Measurements from ENCODE around the gene NUB1. TPM values are rescaled to one million over a fixed set of nuclear protein-coding genes. Genes with fewer than 3 reads are reported as not detected.

The NUB1 gene
- total RNA-seq, 1 donor from 2014 or later = 41.6 TPM

DNA sequence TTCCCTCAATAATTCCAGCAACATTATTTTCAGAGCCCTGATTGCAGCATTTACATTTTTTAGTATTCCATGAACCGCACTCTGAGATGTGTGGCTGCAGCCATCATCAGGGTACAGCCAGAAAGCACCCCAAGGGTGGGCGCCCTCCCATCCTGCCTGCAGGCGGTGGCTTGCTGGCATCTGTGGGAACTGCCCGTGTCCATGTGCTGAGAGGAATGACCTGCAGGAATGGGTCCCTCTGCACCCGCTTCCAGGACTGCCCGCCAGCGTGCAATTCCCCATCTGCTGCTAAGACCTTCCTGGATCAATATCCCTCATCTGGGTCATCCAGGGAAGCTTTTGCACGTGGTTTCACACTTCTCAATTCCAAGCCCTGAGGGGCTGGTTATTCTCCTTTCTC is 32.8 kb upstream of the NUB1 start:
- Histone ChIP-seq H3K27me3 (ENCODE audit: insufficient read depth, low read length) (peaks cover 7% of the 10 kb centered on the region), H3K9me3 (ENCODE audit: insufficient read depth, low read depth, low read length) (peaks cover 5% of the 10 kb centered on the region), H3K4me2 (ENCODE audit: low read length) (no peak overlapping the region), H3K36me3 (ENCODE audit: insufficient read depth, low read length) (no peaks in the 10 kb centered on the region), H3K79me2 (ENCODE audit: insufficient read depth, low read length) (no peaks in the 10 kb centered on the region), H3K9ac (ENCODE audit: low read length) (no peak overlapping the region), H2AFZ (ENCODE audit: low read depth, low read length) (no peak overlapping the region), H3K4me3 (ENCODE audit: insufficient read depth, low read depth, low read length) (no peak overlapping the region), H3K27ac (ENCODE audit: low read depth, low read length) (no peak overlapping the region), H4K20me1 (ENCODE audit: insufficient read depth, low read length) (no peaks in the 10 kb centered on the region), H3K4me1 (ENCODE audit: insufficient read depth, low read length) (peaks cover 5% of the 10 kb centered on the region)
- Mint-ChIP-seq H3K36me3 (ENCODE audit: low read depth, unreplicated experiment) (no peaks in the 10 kb centered on the region), H3K4me3 (ENCODE audit: unreplicated experiment) (no peak overlapping the region), H3K27me3 (ENCODE audit: low read depth, unreplicated experiment) (peaks cover 25% of the 10 kb centered on the region), H3K27ac (ENCODE audit: unreplicated experiment) (no peak overlapping the region), H3K4me1 (ENCODE audit: low read depth, unreplicated experiment) (peaks cover 2% of the 10 kb centered on the region), H3K9me3 (ENCODE audit: unreplicated experiment) (no peaks in the 10 kb centered on the region)
- DNase-seq (ENCODE audit: low read depth) (no peak), FAIRE-seq (no peak)
- TF ChIP-seq EZH2 (IDR thresholded peaks at IDR 0.05; ENCODE audit: insufficient read depth, low read length) (no peak), CTCF (IDR thresholded peaks at IDR 0.05; ENCODE audit: insufficient read depth, low read depth, low read length) (no peak)

GRCh38 chr7:151309311-151309710 is 32.3 kb upstream of the NUB1 start:
- peaks cover 23% of the 10 kb centered on the region for H3K27me3 Mint-ChIP-seq (ENCODE audit: low read depth, unreplicated experiment)
- H3K36me3 ChIP-seq (ENCODE audit: insufficient read depth, low read length) = no peaks in the 10 kb centered on the region
- H3K9me3 ChIP-seq (ENCODE audit: insufficient read depth, low read depth, low read length) = peaks cover 5% of the 10 kb centered on the region
- DNase-seq (ENCODE audit: low read depth) (peak; percentile 89), FAIRE-seq (peak; percentile 37)
- H3K4me2 ChIP-seq (ENCODE audit: low read length) = no peak overlapping the region
- H3K9me3 Mint-ChIP-seq (ENCODE audit: unreplicated experiment) = no peaks in the 10 kb centered on the region
- no peaks in the 10 kb centered on the region for H3K36me3 Mint-ChIP-seq (ENCODE audit: low read depth, unreplicated experiment)
- TF ChIP-seq CTCF (IDR thresholded peaks at IDR 0.05; ENCODE audit: insufficient read depth, low read depth, low read length) (no peak), EZH2 (IDR thresholded peaks at IDR 0.05; ENCODE audit: insufficient read depth, low read length) (no peak)
- no peak overlapping the region for H3K27ac ChIP-seq (ENCODE audit: low read depth, low read length)
- H2AFZ ChIP-seq (ENCODE audit: low read depth, low read length) = no peak overlapping the region
- no peaks in the 10 kb centered on the region for H3K79me2 ChIP-seq (ENCODE audit: insufficient read depth, low read length)
- H3K4me3 Mint-ChIP-seq (ENCODE audit: unreplicated experiment) = no peak overlapping the region
- no peak overlapping the region for H3K9ac ChIP-seq (ENCODE audit: low read length)
- peaks cover 2% of the 10 kb centered on the region for H3K4me1 Mint-ChIP-seq (ENCODE audit: low read depth, unreplicated experiment)
- H3K4me3 ChIP-seq (ENCODE audit: insufficient read depth, low read depth, low read length) = no peak overlapping the region
- H4K20me1 ChIP-seq (ENCODE audit: insufficient read depth, low read length) = no peaks in the 10 kb centered on the region
- H3K4me1 ChIP-seq (ENCODE audit: insufficient read depth, low read length) = peaks cover 9% of the 10 kb centered on the region
- no peak overlapping the region for H3K27ac Mint-ChIP-seq (ENCODE audit: unreplicated experiment)
- H3K27me3 ChIP-seq (ENCODE audit: insufficient read depth, low read length) = peaks cover 7% of the 10 kb centered on the region

GRCh38 chr7:151310578-151310977 is 31.0 kb upstream of the NUB1 start:
- TF ChIP-seq EZH2 (IDR thresholded peaks at IDR 0.05; ENCODE audit: insufficient read depth, low read length) (no peak), CTCF (IDR thresholded peaks at IDR 0.05; ENCODE audit: insufficient read depth, low read depth, low read length) (peak; percentile 23)
- DNase-seq (ENCODE audit: low read depth) (no peak), FAIRE-seq (peak; percentile 39)
- H3K9ac ChIP-seq (ENCODE audit: low read length) = no peak overlapping the region
- H3K9me3 ChIP-seq (ENCODE audit: insufficient read depth, low read depth, low read length) = peaks cover 5% of the 10 kb centered on the region
- no peaks in the 10 kb centered on the region for H3K79me2 ChIP-seq (ENCODE audit: insufficient read depth, low read length)
- no peaks in the 10 kb centered on the region for H3K36me3 Mint-ChIP-seq (ENCODE audit: low read depth, unreplicated experiment)
- no peak overlapping the region for H3K4me3 ChIP-seq (ENCODE audit: insufficient read depth, low read depth, low read length)
- no peaks in the 10 kb centered on the region for H3K36me3 ChIP-seq (ENCODE audit: insufficient read depth, low read length)
- no peak overlapping the region for H3K4me2 ChIP-seq (ENCODE audit: low read length)
- no peak overlapping the region for H3K4me3 Mint-ChIP-seq (ENCODE audit: unreplicated experiment)
- H3K27me3 ChIP-seq (ENCODE audit: insufficient read depth, low read length) = peaks cover 7% of the 10 kb centered on the region
- H3K4me1 Mint-ChIP-seq (ENCODE audit: low read depth, unreplicated experiment) = peaks cover 2% of the 10 kb centered on the region
- H3K9me3 Mint-ChIP-seq (ENCODE audit: unreplicated experiment) = no peaks in the 10 kb centered on the region
- no peak overlapping the region for H2AFZ ChIP-seq (ENCODE audit: low read depth, low read length)
- no peak overlapping the region for H3K27ac Mint-ChIP-seq (ENCODE audit: unreplicated experiment)
- H3K27me3 Mint-ChIP-seq (ENCODE audit: low read depth, unreplicated experiment) = peaks cover 17% of the 10 kb centered on the region
- no peaks in the 10 kb centered on the region for H4K20me1 ChIP-seq (ENCODE audit: insufficient read depth, low read length)
- H3K27ac ChIP-seq (ENCODE audit: low read depth, low read length) = no peak overlapping the region
- peaks cover 9% of the 10 kb centered on the region for H3K4me1 ChIP-seq (ENCODE audit: insufficient read depth, low read length)

Measured in astrocyte (in vitro differentiated cells and primary cell).